Neural progenitor cell (in vitro differentiated cells): ENCODE measurements around the gene ALDH3A1.

Source experiments
- EZH2 ChIP-seq: fragments of 200-600 bp; sonication (generic); IDR thresholded peaks from 2 replicates; pipeline ENCODE4 v1.6.1; 2017; ENCODE audit warnings: antibody characterized with exemption, mild to moderate bottlenecking, moderate library complexity
- EZH2phosphoT487 ChIP-seq: fragments of 200-600 bp; sonication (generic); IDR thresholded peaks from 2 replicates; pipeline ENCODE4 v1.6.1; 2017; ENCODE audit warnings: antibody characterized with exemption
- TF ChIP-seq, protein P1 (sequence below): fragments of 200-600 bp; sonication (generic); IDR thresholded peaks from 2 replicates; pipeline ENCODE4 v1.5.1; 2017; ENCODE audit warnings: antibody characterized with exemption, mild to moderate bottlenecking

DNA sequence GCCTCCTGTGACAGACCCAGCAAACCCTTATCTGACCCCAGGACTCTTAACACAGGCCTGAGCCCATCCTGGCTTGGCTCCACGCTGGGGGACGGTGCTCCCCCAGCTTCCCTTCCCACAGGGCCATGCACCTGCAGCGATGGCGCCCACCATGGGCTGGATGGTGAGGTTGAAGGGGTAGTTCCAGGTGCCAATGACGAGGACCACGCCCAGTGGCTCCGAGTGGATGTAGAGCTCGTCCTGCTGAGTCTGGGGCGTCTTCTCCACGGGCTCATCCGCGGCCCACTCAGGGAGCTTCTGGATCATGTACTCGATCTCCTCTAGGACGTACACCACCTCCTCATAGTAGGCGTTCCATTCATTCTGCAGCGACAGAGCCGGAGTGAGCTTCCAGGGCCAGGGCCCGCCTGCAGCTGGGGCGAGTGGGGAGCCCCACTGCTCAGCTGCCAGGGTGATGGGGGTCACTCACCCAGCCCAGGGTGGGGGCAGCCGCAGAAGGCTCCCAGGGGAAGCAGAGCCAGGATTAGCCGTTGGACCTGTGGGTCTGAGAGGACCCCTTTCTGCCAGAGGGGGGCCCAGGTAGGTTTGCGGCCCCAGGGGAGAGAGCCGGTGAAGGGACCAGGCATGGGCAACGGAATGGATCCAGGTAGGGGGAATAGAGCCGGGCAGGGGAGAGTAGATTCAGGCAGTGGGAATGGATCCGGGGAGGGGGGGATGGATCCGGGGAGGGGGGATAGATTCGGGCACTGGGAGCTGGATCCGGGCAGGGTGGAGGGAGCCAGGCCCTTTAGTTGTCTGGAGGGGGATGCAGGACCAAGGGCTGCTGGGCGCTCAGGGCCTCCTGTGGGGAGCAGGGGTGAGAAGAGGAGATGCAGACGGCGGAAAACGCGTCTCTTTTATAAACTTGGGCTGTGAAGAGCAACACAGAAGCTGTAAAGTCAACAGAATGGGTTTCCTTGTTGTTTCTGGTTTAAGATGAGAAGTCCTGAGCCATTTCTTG, 4.7 kb downstream of the ALDH3A1 start:
- TF ChIP-seq, protein P1, sequence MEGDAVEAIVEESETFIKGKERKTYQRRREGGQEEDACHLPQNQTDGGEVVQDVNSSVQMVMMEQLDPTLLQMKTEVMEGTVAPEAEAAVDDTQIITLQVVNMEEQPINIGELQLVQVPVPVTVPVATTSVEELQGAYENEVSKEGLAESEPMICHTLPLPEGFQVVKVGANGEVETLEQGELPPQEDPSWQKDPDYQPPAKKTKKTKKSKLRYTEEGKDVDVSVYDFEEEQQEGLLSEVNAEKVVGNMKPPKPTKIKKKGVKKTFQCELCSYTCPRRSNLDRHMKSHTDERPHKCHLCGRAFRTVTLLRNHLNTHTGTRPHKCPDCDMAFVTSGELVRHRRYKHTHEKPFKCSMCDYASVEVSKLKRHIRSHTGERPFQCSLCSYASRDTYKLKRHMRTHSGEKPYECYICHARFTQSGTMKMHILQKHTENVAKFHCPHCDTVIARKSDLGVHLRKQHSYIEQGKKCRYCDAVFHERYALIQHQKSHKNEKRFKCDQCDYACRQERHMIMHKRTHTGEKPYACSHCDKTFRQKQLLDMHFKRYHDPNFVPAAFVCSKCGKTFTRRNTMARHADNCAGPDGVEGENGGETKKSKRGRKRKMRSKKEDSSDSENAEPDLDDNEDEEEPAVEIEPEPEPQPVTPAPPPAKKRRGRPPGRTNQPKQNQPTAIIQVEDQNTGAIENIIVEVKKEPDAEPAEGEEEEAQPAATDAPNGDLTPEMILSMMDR, result no peak
- no peak for TF ChIP-seq EZH2phosphoT487
- no peak for TF ChIP-seq EZH2
